ENCODE measurements around the gene SPATA19.
"Not testable (repeated sequence)": the region's sequence is repeated elsewhere in the genome, so short reads cannot be mapped to it uniquely, and the experiment has no call there.

Gene SPATA19, protein sequence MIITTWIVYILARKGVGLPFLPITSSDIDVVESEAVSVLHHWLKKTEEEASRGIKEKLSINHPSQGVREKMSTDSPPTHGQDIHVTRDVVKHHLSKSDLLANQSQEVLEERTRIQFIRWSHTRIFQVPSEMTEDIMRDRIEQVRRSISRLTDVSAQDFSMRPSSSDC

DNA sequence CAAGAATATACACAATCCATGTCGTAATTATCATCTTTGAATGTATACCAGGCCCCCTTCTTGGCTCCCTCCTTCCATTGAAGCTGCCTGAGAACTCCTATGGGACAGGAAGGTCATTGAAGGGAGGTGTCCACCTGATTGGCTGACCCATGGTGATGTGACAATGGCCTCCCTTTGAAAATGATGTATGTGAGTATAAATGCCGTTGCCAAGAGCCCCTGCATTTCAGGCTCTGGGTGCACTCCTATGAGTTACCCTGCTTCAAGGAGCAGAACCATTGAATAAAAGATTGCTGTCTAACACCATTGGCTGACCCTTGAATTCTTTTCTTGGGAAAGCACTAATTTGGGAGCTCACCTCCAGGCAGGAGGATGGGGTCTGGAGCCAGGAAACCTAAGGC lies at the start of gene SPATA19:
SPATA19 (minus strand) TSS at position 101 of the 400 bp plus-strand sequence; CDS start at position 34, 67 bp downstream.
- no peak for DNase-seq (ENCODE audit: low spot score)

DNA sequence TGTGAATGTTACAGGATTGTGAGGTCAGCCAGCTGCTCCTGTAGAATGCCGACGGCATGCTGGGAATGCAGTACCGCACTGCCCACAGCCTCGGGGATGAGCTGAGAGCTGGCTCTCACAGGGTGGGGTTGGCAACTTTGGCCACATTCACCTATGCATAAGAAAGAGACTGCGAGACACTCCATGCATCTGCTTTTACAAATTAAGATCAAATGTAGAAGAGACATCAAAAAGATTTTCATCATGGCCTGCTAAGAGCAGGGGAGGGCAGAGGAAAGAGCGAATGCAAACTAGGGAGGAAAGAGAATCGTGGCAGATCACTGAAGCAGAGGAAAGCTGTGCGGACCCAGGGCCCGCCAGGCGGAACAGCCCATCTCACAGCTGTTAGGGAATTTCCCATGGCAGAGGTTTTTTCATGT lies 49.8 kb upstream of the SPATA19 start:
- peak; percentile 60 for DNase-seq (ENCODE audit: low spot score)

DNA sequence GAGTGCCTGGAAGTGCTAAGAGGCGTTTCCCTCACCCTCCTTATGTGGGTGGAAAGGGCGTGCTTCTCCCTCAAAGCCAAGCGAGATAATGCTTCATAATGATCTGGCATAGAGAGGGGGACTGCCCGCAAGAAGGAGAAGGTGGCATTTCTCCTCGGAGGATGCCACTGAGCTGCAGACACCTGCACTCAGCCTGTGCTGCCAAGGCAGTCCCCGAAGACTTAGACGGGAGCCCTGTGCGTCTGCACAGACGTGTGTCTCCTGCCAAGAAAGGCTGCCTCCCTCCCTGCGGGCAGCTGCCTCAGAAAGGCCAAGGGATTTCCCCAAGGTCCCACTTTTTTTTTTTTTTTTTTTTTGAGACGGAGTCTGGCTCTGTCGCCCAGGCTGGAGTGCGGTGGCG lies 48.1 kb upstream of the SPATA19 start:
- DNase-seq (ENCODE audit: low spot score) = no peak

DNA sequence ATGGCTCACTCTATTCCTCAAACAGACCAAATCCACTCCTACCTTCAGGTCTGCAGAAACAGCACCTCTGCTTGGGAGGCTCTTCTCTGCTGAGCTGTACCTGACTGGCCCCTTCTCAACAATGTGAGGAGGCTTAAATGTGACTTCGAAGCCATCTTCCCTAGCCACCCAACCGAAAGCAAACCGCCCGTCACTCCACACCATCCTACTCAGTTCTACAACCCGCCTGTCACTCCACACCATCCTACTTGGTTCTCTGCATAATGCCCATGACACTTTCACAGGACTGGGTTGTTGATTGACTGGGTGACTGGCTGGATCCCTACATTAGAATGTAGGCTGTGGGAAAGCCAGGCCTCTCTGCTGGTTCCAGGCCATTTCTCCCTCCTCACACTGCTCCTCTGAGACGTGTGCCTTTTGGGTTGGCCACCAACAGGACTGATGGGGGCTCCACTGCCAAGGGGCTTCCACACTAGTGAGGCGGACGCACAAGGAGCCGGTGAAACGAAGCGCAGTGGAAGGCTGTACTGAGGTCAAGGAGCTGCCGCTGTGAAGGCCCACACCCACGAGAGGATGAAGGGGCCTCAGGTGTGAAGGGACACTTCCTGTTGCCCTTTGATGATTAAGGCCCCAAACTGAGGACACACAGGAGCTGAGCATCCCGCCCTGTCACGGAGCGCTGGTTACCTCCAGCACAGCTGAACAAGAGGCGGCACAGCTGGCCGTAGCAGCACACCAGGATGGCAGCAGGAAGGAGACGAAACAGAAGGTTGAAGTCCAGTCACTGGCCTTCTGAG lies 47.5 kb upstream of the SPATA19 start:
- no peak for DNase-seq (ENCODE audit: low spot score)

DNA sequence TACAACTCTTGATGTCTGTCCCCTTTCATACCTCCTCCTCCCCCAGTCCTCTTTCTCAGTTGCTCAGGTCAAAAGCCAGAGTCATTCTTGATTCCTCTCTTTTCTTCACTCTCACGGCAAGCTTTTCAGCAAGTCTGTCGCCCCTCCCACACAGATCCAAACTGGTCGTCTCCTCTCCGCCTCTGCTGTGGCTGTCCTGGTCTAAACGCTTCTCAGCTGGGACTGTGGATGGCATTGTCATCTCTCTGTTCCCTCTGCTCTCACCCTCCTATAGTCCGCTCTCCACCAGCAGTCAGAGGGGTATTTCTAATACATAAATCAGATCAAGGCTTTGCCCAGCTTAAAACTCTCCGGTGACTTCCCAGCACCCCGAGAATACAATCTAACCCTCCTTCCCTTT lies 46.8 kb upstream of the SPATA19 start:
- no peak for DNase-seq (ENCODE audit: low spot score)

DNA sequence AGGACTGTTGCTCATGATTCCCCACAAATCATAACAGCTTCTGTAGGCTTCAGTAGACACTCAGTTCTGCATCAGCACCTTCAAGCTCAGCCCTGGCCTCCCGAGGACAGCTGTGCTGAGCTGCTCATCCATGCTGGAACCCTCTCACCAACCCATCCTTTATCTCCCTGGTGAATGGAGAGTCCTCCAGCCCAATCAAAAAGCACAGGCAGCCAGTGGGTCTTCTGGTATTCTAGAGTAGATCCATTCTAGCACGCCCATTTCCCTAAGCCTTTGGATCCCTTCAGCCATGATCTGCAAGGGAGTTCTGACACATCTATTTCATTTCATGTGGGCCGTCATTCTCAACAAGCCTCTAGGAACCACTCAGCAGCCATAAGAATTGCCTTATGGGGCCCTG lies 44.6 kb upstream of the SPATA19 start:
- no peak for DNase-seq (ENCODE audit: low spot score)

DNA sequence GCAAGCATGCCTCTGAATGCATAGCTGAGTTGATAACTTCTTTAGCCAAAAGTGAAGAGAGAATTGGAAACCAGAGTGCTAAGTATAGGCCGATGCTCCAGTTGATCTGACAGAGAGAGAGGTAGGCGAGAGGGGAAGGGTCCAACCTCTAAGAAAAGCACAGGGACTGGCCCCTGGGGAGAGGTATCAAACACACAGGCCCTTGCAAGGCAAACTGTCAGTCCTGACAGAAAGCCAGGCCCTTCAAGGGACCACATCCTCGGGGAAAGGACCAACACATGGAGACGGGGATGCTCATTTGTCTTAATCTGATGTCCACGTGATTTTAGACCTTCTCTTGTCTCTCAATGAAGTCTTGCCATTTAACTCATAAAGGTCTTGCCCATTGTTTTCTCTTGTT lies 43.9 kb upstream of the SPATA19 start:
- DNase-seq (ENCODE audit: low spot score) = no peak

DNA sequence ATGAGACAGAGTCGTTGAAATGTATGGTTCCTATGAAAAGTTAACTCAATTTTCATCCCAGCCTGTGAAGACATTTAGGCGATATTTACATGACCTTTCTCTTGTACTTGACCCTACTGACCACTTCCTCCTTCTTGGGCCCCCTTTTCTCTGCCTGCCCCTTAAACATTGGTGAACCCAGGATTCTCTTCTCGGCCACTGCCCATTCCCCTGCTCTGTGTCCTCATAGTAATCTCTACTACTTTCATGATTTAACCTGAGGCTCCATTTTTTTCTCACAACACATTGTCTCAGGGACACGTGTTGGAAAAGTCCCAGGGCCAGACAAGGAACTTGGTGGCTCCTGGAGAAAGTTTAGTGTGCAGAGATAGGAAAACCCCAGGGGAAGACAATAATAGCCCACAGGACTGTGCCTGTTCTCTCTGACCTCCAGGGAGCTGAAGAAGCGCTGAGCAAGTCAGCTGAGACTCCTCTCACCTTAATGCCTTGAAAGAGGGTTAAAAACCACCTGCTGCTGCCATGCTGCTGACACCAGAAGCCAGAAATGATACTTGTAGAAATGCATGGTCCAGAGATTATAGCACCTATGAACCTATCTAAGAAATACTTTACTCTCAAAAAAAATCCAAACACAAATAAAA lies 42.5 kb upstream of the SPATA19 start:
- no peak for DNase-seq (ENCODE audit: low spot score)

DNA sequence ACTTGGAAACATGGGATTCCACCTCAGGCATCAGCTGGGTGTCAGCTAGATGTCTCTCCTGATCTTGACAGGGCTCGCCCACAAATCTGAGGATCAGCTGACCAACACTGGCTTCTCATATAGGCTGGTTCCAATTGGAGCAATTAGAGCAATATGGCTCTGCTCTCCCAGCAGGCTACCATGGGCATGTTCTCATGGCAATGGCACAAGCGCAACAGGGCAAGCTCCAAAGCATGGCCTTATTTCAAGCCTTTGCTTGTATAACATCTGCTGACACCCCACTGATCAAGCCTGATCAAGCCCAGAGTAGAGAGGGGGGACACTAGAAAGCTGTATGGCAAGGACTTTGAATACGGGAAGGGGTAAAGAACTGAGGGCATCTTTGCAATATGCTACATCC lies 40.7 kb upstream of the SPATA19 start:
- DNase-seq (ENCODE audit: low spot score) = no peak

DNA sequence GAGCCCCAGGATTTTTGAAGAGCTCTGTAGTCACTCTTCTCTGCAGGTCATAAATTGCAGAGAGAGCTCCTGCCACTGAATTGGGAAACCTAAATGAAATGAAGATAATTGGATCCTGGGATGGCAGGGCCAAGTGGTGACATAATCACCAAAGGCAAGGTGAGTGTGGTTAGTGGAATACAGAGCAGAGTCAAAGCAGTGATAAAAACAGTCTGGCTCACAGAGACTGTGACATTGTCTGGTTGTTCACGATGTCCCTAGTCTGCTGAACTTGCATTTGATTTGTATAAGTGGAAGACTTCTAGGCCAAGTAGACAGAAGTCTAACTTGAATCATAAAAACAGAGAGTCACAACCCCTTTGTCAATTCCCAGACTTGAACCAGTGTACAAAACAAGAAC lies 26.8 kb upstream of the SPATA19 start:
- DNase-seq (ENCODE audit: low spot score) = no peak

DNA sequence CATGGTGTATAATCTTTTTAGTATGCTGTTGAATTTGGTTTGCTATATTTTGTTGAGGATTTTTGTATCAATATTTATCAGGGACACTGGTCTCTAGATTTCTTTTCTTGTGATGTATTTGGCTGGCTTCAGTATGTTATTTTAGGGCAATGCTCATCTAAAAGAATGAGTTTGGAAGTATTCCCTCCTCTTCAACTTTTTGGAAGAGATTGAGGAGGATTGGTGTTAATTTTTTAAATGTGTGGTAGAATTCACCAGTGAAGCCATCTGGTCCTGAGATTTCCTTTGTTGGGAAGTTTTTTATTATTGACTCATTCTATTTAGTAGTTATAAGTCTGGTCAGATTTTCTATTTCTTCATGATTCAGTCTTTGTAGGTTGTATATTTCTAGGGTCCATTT lies 22.1 kb upstream of the SPATA19 start:
- DNase-seq (ENCODE audit: low spot score) = no peak

DNA sequence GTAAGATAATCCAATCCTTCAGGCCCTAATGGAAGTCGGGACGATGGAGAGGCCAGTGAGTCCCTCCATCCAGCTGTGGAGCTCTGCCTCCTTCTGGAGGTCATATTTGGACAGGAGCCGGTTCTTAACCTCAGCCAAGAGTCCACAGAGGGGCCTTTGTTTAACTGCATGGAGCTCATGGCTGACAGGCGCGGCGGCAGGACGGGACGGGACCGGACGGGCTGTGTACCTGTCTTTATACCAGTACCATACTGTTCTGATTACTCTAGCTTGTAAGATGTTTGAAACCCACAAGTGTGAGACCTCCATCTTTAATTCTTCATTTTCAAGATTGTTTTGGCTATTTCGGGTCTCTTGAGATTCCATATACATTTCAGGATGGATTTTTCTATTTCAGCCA lies 20.2 kb upstream of the SPATA19 start:
- DNase-seq (ENCODE audit: low spot score) = no peak

DNA sequence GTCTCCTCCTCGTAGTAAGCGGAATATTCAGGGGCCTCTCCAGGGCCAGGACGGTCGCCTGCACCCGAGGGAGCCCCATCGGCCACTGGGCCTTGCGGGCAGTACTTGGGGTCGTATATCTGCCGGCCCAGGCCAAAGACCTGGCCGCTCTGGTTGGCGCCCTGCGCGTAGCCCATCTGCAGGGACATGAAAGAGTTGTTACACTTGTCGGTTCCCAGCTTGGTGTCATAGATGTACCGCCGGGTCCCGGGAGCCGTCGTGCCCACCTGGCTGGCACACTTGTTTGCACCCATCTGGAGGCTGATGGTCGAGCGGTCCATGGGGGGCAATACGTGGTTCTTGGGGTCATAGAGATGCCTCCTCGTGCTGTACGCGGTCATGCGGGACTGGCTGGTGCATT lies 19.4 kb upstream of the SPATA19 start:
- no peak for DNase-seq (ENCODE audit: low spot score)

DNA sequence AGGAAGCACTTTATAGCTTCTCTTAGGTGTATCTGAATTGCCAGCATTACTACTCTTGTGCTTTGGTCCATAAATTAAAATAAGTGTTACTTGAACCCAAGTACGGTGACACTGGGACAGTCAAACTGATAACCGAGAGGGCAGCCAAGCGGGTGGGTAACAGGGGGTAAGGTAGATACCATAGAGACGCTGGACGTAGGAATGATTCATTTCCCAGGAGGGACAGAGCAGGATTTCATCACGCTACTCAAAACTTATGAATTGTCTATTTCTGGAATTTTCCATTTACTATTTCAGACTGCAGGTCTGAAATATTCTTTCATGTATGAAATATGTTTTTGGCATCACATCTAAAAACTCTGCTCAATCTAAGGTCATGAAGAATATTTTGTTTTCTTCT lies 14.8 kb upstream of the SPATA19 start:
- no peak for DNase-seq (ENCODE audit: low spot score)

DNA sequence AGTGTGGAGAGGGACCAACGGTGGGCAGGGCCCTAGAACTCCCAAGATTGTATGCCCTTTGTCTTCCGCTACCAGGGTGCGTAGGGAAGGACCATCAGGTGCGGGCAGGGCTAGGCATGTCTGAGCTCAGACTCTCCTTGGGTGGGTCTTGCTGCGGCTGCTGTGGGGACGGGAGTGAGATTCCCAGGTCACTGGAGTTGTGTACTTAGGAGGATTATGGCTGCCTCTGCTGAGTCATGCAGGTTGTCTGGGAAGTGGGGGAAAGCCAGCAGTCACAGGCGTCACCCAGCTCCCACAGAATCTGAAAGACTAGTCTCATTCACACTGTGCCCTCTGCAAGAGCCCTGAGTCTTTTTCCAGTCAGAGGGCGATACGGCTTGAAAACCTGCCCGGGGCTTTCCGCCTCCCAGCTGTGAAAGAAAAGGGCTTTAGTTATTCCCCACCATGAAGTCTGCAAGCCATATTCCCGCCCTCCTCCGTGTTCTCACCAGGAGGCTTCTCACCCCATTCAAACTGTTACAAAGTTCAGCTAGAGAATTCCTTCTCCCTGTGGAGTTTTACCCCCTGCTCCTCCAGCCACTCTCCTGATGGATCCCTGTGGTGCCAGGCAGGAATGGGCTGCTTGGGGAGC lies 9.1 kb upstream of the SPATA19 start:
- DNase-seq (ENCODE audit: low spot score) = not testable (repeated sequence)

DNA sequence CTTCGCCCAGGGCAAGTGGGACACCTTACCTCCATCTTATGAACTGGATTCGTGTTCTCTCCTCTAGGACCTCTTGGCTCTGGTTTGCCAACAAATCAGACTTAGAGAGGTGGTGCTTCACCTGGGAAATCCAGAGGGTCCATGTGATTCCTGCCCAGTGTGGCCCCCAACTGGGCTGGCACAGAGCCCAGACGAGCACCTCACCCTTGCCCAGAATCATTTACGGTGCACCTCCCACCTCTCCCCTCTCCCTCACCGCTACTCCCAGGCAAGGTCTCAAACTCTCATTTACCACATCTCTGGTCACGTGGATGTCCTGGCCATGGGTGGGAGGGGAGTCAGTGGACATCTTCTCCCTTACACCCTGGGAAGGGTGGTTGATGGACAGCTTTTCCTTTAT lies 1.1 kb downstream of the SPATA19 start:
- DNase-seq (ENCODE audit: low spot score) = no peak

DNA sequence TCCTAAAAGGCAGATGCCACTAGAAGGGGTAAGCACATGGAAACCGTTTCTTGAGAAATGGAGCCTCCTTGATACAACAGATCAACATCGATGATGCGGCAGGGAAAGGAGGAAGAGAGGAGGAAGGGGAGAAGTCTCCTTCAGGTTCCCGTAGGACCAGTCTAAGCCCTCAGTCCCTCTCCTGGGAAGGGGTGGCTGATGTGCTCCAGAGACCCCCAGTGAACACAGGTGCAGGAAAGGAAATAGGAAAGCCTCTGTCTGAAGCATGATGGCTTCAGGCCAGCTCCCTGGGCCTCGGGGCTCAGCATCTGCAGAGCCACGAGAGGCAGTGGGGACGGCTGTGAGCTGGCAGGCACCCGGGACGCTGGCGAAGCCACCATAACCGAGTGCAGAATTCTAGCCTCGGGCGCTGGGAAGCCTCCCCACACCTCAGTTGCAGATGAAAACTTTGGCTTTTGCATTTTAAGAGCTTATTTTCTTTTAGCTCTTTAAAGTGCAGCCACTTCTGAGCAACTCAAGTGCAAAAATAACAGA lies 1.8 kb downstream of the SPATA19 start:
- no peak for DNase-seq (ENCODE audit: low spot score)

DNA sequence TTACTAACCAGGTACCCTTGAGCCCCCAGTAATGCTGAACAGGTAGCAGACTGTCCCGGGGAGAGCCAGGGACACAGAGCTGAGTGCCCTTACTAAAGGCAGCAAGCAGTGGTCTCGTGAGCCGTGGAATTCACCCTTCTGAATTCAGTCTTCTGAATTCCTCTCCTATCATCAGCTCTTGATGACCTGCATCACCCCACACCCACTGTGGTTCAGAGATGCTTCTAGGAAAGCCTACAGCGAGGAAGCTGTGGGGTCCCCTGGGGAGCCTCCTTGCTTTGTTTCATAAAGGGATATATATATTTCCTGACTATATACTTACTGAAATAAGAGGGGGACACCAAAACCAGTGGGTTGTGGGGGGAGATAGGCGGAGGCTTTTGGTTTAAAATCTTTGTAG lies 2.6 kb downstream of the SPATA19 start:
- no peak for DNase-seq (ENCODE audit: low spot score)

DNA sequence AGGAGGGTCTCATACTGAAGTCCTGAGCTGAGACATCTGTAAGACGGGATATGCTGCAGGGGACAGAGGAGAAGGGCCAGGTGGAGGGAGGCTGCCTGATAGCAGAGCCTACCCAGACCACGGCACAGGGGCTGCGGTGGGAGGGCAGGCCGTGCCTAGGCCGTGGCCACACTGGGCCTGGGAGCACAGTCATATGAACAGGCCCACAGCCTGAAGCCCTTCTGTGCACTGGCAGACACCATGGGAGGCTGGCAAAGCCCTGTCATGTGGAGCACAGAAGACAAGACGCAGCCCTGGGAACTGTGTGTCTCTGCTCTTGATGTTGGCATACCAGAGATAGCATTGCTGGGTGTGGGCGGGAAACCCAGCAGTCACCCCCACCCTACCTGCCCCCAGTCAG lies 3.3 kb downstream of the SPATA19 start:
- DNase-seq (ENCODE audit: low spot score) = no peak

DNA sequence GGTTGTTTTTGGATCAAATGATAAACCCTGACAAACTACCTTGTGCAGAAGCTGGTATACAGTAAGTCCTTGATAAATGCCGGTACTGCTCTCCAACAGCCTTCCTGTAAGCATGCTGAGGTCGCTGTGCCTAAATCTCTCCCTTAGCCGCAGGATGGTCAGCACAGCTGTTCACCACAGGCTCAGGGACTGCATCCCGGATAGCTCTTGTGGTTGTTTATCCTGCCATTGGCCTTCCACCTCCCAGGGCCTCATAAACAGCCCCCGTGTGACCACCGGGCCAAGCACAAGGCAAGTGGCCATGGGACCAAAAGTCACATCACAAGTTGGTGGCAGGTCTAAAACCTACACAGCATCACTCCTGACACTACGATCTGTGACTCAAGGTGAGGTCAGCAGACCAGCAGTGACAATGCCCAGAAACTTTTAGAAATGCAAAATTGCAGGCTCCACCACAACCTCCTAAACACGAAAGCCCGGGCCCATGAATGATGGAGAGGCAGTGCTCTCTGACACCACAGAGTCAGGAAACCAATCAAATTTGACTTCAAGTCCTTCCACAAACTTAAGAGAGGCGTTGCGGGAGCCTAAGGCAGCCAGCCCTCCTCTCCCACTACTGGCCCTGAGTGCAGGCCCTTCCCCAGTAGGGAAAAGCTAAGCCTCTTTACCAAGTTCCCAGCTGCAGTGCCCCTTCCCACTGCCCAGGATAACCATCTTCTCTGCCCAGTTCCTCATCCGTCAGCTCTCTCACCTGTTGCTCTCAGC lies 3.9 kb downstream of the SPATA19 start:
- DNase-seq (ENCODE audit: low spot score) = no peak

DNA sequence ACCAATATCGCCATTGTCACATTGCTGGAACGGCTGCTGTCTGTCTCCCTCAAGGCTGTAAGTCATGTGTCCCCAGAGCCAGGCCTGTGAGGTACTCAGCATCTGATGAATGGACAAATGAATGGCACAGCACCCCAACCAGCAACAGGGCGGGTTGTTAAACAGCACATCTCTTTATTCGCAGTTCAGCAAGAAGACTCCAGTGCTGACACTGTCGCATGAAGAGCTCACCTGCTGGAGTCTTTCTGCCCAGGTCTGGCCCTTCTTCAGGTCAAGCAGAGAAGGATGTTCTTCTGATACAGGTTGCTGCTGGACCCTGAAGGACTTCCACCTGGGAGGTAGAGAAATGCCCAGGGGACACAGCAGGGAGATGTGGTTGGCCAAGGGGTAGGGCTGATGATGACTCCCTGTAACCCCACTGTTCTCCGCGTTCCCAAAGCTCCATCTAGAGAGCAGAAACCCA lies 4.8 kb downstream of the SPATA19 start:
- no peak for DNase-seq (ENCODE audit: low spot score)
